Tibial nerve (tissue), 4 donors: Measurements from ENCODE around the gene RBM34.

Experiments
- CTCF ChIP-seq, 5 experiments: fragments of 200-600 bp in 3 of 5; fragments of 450-650 bp in 2 of 5; sonication (generic) in 3 of 5; IDR thresholded peaks; one replicate each; pipeline ENCODE4 v1.5.1; 2016 to 2019; ENCODE audit warnings: antibody characterized with exemption in 5 of 5, mild to moderate bottlenecking in 3 of 5, moderate library complexity in 2 of 5
- EP300 ChIP-seq, 2 donors: sonication (generic); formaldehyde crosslinking; IDR thresholded peaks; one replicate each; pipeline ENCODE4 v1.6.1; 2017; ENCODE audit warnings: antibody characterized with exemption in 2 of 2, mild to moderate bottlenecking in 1 of 2
- POLR2A ChIP-seq, 2 donors: fragments of 450-650 bp; IDR thresholded peaks; one replicate each; pipeline ENCODE4 v1.6.1; 2017; ENCODE audit warnings: antibody characterized with exemption in 2 of 2, mild to moderate bottlenecking in 2 of 2, moderate library complexity in 2 of 2

DNA sequence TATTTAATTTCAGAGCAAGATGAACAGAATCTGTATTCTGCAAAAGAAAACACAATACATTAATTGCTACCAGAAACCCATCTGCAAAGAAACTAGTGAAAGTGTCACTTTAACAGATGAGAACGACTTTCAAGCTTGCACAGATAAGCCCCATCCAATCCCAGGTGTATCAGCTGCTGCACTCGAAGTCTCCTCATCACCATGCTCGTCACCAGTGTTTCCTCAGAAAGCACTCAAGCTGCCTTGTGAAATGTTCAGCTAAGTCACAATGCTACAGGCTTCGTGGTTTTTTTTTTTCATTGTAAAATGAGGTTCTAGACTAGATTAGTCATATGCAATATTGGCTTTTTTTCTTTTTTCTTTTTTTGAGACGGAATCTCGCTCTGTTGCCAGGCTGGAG is 29.1 kb downstream of the RBM34 start:
- TF ChIP-seq POLR2A (IDR thresholded peaks at IDR 0.05) (no peak), CTCF (IDR thresholded peaks at IDR 0.05) (no peak), EP300 (IDR thresholded peaks at IDR 0.05) (no peak)
